ENCODE results near the gene RABEP1. TPM values are rescaled to one million over a fixed set of nuclear protein-coding genes. Genes with fewer than 3 reads are reported as not detected.

The RABEP1 gene
- polyA plus RNA-seq, 1 of the 3 experiments (the other 2 are of a cell fraction): 9.7 TPM

DNA sequence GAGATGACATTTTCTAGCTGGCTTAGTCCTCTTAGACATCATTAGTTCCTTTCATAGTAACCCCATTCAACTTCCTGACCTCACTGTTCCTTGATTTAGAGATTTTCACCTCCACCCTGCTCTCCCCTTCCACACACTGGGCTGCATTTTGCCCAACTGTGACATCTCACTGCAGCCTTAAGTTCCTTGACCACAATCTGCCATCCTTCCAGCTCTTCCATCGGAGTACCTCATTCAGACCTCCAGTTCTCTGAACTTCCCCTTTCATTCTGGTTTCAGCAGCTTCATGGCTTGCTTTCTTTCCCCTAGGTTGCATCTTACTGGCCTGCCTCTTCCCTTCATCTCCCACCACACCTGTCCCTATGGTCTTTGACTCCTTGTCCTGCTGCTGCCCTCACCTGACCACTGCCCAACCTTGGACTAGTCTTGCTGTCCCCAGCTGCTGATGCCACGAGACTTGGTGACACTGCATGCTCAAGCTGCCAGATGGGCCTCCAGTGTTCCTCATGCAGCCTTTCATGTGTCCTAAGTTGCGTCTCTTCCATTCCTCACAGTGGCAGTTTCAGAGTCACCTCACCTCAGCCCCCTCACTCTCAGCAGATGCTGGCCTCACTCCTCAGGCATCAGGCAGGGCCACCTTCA is 96.6 kb downstream of the RABEP1 start:
- H3K27me3 ChIP-seq (ENCODE audit: insufficient read depth): no peaks in the 10 kb centered on the region
- 93% methylated on average over 3 of the region's 3 CpGs for WGBS (ENCODE audit: low lambda C conversion rate)
- POLR2A ChIA-PET: no interaction called here
- no peaks in the 10 kb centered on the region for H3K9me2 ChIP-seq
- H3K36me3 ChIP-seq (replicated peaks in 1 of 2; ENCODE audit: control insufficient read depth in 1 of 2, insufficient read depth in 2 of 2, low read length in 1 of 2): peaks cover 54 to 56% of the 10 kb centered on the region in 2 experiments
- H3K27ac ChIP-seq (ENCODE audit: low read depth in 2 of 2, low read length in 1 of 2): no peak overlapping the region
- H3K4me2 ChIP-seq: no peak overlapping the region
- DNase-seq: no peak
- H3K4me1 ChIP-seq (ENCODE audit: control insufficient read depth in 1 of 2, insufficient read depth in 2 of 2, low read depth in 1 of 2, low read length in 1 of 2): no peaks in the 10 kb centered on the region
- no peaks in the 10 kb centered on the region for H3K9me3 ChIP-seq
- TF ChIP-seq MXI1 (IDR thresholded peaks at IDR 0.05; ENCODE audit: low read depth, low read length): no peak
- TF ChIP-seq, protein P1, sequence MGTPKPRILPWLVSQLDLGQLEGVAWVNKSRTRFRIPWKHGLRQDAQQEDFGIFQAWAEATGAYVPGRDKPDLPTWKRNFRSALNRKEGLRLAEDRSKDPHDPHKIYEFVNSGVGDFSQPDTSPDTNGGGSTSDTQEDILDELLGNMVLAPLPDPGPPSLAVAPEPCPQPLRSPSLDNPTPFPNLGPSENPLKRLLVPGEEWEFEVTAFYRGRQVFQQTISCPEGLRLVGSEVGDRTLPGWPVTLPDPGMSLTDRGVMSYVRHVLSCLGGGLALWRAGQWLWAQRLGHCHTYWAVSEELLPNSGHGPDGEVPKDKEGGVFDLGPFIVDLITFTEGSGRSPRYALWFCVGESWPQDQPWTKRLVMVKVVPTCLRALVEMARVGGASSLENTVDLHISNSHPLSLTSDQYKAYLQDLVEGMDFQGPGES (IDR thresholded peaks at IDR 0.05; ENCODE audit: low read depth, low read length): no peak
- peaks cover 15% of the 10 kb centered on the region for H3F3A ChIP-seq (replicated peaks; ENCODE audit: insufficient read depth)
- CTCF ChIA-PET: interaction anchor here (1.9 kb wide), 1 partner anchor 61 kb away, joined by 7 read pairs; the partner anchor contains the start of gene C1QBP
- H4K20me1 ChIP-seq (ENCODE audit: insufficient read depth): no peaks in the 10 kb centered on the region
- H3K9ac ChIP-seq: no peak overlapping the region
- no peak overlapping the region for H2AFZ ChIP-seq (ENCODE audit: low read depth)
- H3K79me2 ChIP-seq (ENCODE audit: insufficient read depth): no peaks in the 10 kb centered on the region
- H3K4me3 ChIP-seq (ENCODE audit: low read depth in 2 of 2, low read length in 1 of 2): no peak overlapping the region

DNA sequence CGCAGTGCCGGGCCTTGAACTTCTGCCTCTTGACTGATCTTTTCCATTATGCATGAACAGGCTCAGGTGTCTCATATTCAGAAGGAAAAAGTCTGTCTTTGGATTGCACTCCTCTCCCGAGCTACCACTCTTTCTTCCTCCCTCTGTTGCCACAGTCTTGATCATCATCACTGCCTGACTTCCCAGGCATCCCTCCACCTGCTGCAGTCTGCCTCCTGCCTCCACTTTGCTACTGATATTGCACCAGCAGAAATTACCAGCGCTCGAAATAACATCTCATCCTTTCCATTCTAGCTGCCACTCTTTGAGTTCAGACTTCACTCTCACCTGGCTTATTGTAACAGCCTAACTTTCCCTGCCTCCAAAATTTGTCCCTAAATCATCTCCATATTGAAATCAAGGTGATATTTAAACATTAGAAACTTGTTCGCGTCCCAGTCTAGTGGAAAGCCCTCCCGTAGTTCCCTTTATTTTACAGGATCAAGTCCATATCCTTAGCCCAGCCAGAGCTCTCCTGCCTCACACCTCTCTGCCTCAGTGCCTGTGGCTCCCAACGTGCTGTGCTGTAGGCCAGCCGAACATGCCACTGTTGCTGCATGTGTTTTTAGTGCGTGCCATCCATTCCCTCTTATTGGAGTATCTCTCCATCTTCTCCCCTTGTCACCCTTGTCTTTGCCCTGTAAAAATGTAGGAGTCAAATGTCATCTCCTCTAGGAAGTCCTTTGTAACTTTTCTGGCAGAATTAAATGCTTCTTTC is 97.4 kb downstream of the RABEP1 start:
- Histone ChIP-seq H3K79me2 (ENCODE audit: insufficient read depth) (no peaks in the 10 kb centered on the region), H3K4me2 (no peak overlapping the region), H3K27ac (ENCODE audit: low read depth in 2 of 2, low read length in 1 of 2) (no peak overlapping the region), H3K36me3 (replicated peaks in 1 of 2; ENCODE audit: control insufficient read depth in 1 of 2, insufficient read depth in 2 of 2, low read length in 1 of 2) (peaks cover 62 to 64% of the 10 kb centered on the region in 2 experiments), H3F3A (replicated peaks; ENCODE audit: insufficient read depth) (peaks cover 15% of the 10 kb centered on the region), H3K9me3 (no peaks in the 10 kb centered on the region), H3K9me2 (no peaks in the 10 kb centered on the region), H4K20me1 (ENCODE audit: insufficient read depth) (no peaks in the 10 kb centered on the region), H3K4me3 (ENCODE audit: low read depth in 2 of 2, low read length in 1 of 2) (no peak overlapping the region), H2AFZ (ENCODE audit: low read depth) (no peak overlapping the region), H3K9ac (no peak overlapping the region), H3K4me1 (ENCODE audit: control insufficient read depth in 1 of 2, insufficient read depth in 2 of 2, low read depth in 1 of 2, low read length in 1 of 2) (no peaks in the 10 kb centered on the region), H3K27me3 (ENCODE audit: insufficient read depth) (no peaks in the 10 kb centered on the region)
- TF ChIP-seq FOSL2 (IDR thresholded peaks at IDR 0.05; ENCODE audit: borderline replicate concordance, low read depth): no peak
- TF ChIP-seq RCOR1 (IDR thresholded peaks at IDR 0.05; ENCODE audit: low read length): no peak
- TF ChIP-seq EP300 (IDR thresholded peaks at IDR 0.05; ENCODE audit: borderline replicate concordance in 1 of 2, low read depth in 1 of 2, low read length in 1 of 2): no peak
- no peak for TF ChIP-seq RAD21 (IDR thresholded peaks at IDR 0.05; ENCODE audit: low read length)
- no peak for TF ChIP-seq GABPA (IDR thresholded peaks at IDR 0.05; ENCODE audit: low read depth)
- TF ChIP-seq ELF1 (IDR thresholded peaks at IDR 0.05): no peak
- TF ChIP-seq, protein P1 (IDR thresholded peaks at IDR 0.05; ENCODE audit: low read depth, low read length): no peak
- TF ChIP-seq TEAD4 (IDR thresholded peaks at IDR 0.05; ENCODE audit: borderline replicate concordance, insufficient read depth): no peak
- TF ChIP-seq POLR2AphosphoS5 (IDR thresholded peaks at IDR 0.05; ENCODE audit: low read depth, low read length): no peak
- TF ChIP-seq RXRA (IDR thresholded peaks at IDR 0.05; ENCODE audit: borderline replicate concordance, low read depth): no peak
- no peak for TF ChIP-seq JUND (IDR thresholded peaks at IDR 0.05)
- TF ChIP-seq YY1 (IDR thresholded peaks at IDR 0.05; ENCODE audit: low read depth): no peak
- TF ChIP-seq SMC3 (IDR thresholded peaks at IDR 0.05; ENCODE audit: low read depth, low read length): no peak
- TF ChIP-seq GATA2 (CRISPR knock-in tag; IDR thresholded peaks at IDR 0.05): no peak
- ChIA-PET POLR2A (interaction anchor here (0.6 kb wide), 1 partner anchor 98 kb away, joined by 4 read pairs; no protein-coding TSS in a partner anchor), CTCF (interaction anchor here (1.4 to 1.9 kb wide), 2 partner anchors 8 to 60 kb away, joined by 3 to 7 read pairs; partner anchors contain the start of gene C1QBP)
- WGBS (ENCODE audit: low lambda C conversion rate): 96% methylated on average over 11 of the region's 11 CpGs
- no peak for DNase-seq
